Liver (tissue), 9 donors: ENCODE data around the gene SLC6A12. TPM values are rescaled to one million over a fixed set of nuclear protein-coding genes. Genes with fewer than 3 reads are reported as not detected.

Experiments used
- DNase-seq: peaks from one replicate; pipeline ENCODE4 v3.0.0-alpha.2; 2017; ENCODE audit warnings: low spot score
- H3K27ac ChIP-seq, 2 donors: one replicate each; pipeline ENCODE4 v1.7.0; 2013; ENCODE audit warnings: inconsistent platforms in 2 of 2, low read length in 2 of 2, control low read depth in 1 of 2, low read depth in 1 of 2, mild to moderate bottlenecking in 1 of 2
- H3K27me3 ChIP-seq, 4 donors: one replicate each; pipeline versions ENCODE4 v1.6.1 to v1.7.0; 2013; ENCODE audit warnings: low read length in 3 of 4, inconsistent platforms in 1 of 4, mild to moderate bottlenecking in 1 of 4, moderate library complexity in 1 of 4; ENCODE audit not compliant: control insufficient read depth in 4 of 4, insufficient read depth in 4 of 4
- H3K36me3 ChIP-seq, 4 donors: one replicate each; pipeline versions ENCODE4 v1.6.1 to v1.7.0; 2013; ENCODE audit warnings: low read length in 3 of 4, mild to moderate bottlenecking in 3 of 4, low read depth in 1 of 4, moderate library complexity in 1 of 4; ENCODE audit not compliant: control insufficient read depth in 4 of 4, insufficient read depth in 3 of 4
- H3K4me1 ChIP-seq, 4 donors: one replicate each; pipeline versions ENCODE4 v1.6.1 to v1.7.0; 2013; ENCODE audit warnings: low read length in 3 of 4, mild to moderate bottlenecking in 3 of 4, moderate library complexity in 1 of 4; ENCODE audit not compliant: control insufficient read depth in 4 of 4, insufficient read depth in 4 of 4
- H3K4me3 ChIP-seq, 3 donors: one replicate each; pipeline versions ENCODE4 v1.6.1 to v1.7.0; 2013; ENCODE audit warnings: low read length in 3 of 3, control low read depth in 1 of 3, low read depth in 1 of 3, mild to moderate bottlenecking in 1 of 3
- H3K9ac ChIP-seq, 2 donors: one replicate each; pipeline ENCODE4 v1.7.0; 2013; ENCODE audit warnings: low read length in 2 of 2, mild to moderate bottlenecking in 2 of 2, moderate library complexity in 2 of 2, control low read depth in 1 of 2, low read depth in 1 of 2
- H3K9me3 ChIP-seq, 4 donors: one replicate each; pipeline versions ENCODE4 v1.6.1 to v1.7.0; 2013; ENCODE audit warnings: low read length in 3 of 4; ENCODE audit not compliant: control insufficient read depth in 4 of 4
- ATF3 ChIP-seq: IDR thresholded peaks from 2 replicates; pipeline ENCODE4 v1.6.1; 2016; ENCODE audit warnings: antibody characterized with exemption
- CTCF ChIP-seq: fragments of 150-350 bp; IDR thresholded peaks from 2 replicates; pipeline ENCODE4 v1.5.1; 2017; ENCODE audit warnings: improper control_type of control experiment, low read depth, low read length; ENCODE audit not compliant: missing input control
- GABPA ChIP-seq, 2 donors: IDR thresholded peaks in 1 of 2; conservative IDR thresholded peaks in 1 of 2; 2 replicates each; pipeline ENCODE4 v1.6.1; 2016; ENCODE audit warnings: antibody characterized with exemption in 2 of 2, mild to moderate bottlenecking in 1 of 2, moderate library complexity in 1 of 2
- HNF4G ChIP-seq: IDR thresholded peaks from 2 replicates; pipeline ENCODE4 v1.6.1; 2016; ENCODE audit warnings: antibody characterized with exemption
- MAX ChIP-seq: IDR thresholded peaks from 2 replicates; pipeline ENCODE4 v1.6.1; 2016; ENCODE audit warnings: antibody characterized with exemption
- NR2F2 ChIP-seq: IDR thresholded peaks from 2 replicates; pipeline ENCODE4 v1.6.1; 2016; ENCODE audit warnings: antibody characterized with exemption
- RAD21 ChIP-seq, 2 donors: IDR thresholded peaks; 2 replicates each; pipeline ENCODE4 v1.6.1; 2016; ENCODE audit warnings: antibody characterized with exemption in 2 of 2, mild to moderate bottlenecking in 2 of 2
- REST ChIP-seq: IDR thresholded peaks from 2 replicates; pipeline ENCODE4 v1.6.1; 2016; ENCODE audit warnings: antibody characterized with exemption, mild to moderate bottlenecking
- RXRA ChIP-seq, 2 donors: IDR thresholded peaks; 2 replicates each; pipeline ENCODE4 v1.6.1; 2017 to 2018; ENCODE audit warnings: antibody characterized with exemption in 2 of 2, mild to moderate bottlenecking in 1 of 2
- SP1 ChIP-seq: IDR thresholded peaks from 2 replicates; pipeline ENCODE4 v1.6.1; 2018; ENCODE audit warnings: antibody characterized with exemption, mild to moderate bottlenecking
- WGBS: extraction: QIAGEN DNeasy Blood & Tissue Kit; methylation state at CpG from one replicate; pipeline ENCODE4 v1.1.7; 2013; 5-methylcytosine and 5-hydroxymethylcytosine counted together
- polyA plus RNA-seq, 2 donors: library from polyadenylated mRNA; stranded (reverse) in 1 of 2; unstranded in 1 of 2; fragments of 200-250 nt in 1 of 2; fragments of >200 nt in 1 of 2; fragmentation: Nextera tagmentation in 1 of 2; extraction: Ambion mirVana in 1 of 2; gene quantifications; one replicate each; pipeline versions ENCODE4 v1.2.1 to v1.2.3, GENCODE V29; 2013 to 2015
- total RNA-seq, 2 donors: library from RNA; depleted of rRNA; stranded (reverse); fragments of >200 nt; gene quantifications; one replicate each; pipeline ENCODE4 v1.2.3, GENCODE V29; 2014
- TF ChIP-seq, protein P1 (sequence below): IDR thresholded peaks from 2 replicates; pipeline ENCODE4 v1.6.1; 2016; ENCODE audit warnings: antibody characterized with exemption
- donor health status: healthy.
- donor health status: healthy.
- donor health status: healthy.
- donor health status: healthy.
- donor health status: healthy.

The SLC6A12 gene
- total and polyA plus RNA-seq, 4 donors = 18.2 to 30.3 (median 23.2) TPM

- Histone ChIP-seq H3K27me3 (no peaks in the 10 kb centered on the region), H3K9ac (no peak overlapping the region), H3K4me1 (peaks cover 6 to 23% (median 13%) of the 10 kb centered on the region in 4 donors), H3K4me3 (no peak overlapping the region), H3K27ac (no peak overlapping the region), H3K36me3 (no peaks in the 10 kb centered on the region), H3K9me3 (no peaks in the 10 kb centered on the region)
- no peak for DNase-seq
- TF ChIP-seq CTCF = no peak
- no peak for TF ChIP-seq GABPA (IDR thresholded peaks at IDR 0.05 in 1 of 2, conservative IDR thresholded peaks at IDR 0.05 in 1 of 2)
- no peak for TF ChIP-seq RXRA (IDR thresholded peaks at IDR 0.05)
- no peak for TF ChIP-seq ATF3
- TF ChIP-seq, protein P1, sequence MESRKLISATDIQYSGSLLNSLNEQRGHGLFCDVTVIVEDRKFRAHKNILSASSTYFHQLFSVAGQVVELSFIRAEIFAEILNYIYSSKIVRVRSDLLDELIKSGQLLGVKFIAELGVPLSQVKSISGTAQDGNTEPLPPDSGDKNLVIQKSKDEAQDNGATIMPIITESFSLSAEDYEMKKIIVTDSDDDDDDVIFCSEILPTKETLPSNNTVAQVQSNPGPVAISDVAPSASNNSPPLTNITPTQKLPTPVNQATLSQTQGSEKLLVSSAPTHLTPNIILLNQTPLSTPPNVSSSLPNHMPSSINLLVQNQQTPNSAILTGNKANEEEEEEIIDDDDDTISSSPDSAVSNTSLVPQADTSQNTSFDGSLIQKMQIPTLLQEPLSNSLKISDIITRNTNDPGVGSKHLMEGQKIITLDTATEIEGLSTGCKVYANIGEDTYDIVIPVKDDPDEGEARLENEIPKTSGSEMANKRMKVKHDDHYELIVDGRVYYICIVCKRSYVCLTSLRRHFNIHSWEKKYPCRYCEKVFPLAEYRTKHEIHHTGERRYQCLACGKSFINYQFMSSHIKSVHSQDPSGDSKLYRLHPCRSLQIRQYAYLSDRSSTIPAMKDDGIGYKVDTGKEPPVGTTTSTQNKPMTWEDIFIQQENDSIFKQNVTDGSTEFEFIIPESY = no peak
- TF ChIP-seq NR2F2 = no peak
- no peak for TF ChIP-seq RAD21 (IDR thresholded peaks at IDR 0.05)
- WGBS = 83% methylated on average over 5 of the region's 5 CpGs
Observed at GRCh38 chr12:179885-180284, 34.1 kb downstream of the SLC6A12 start.

GRCh38 chr12:179131-179884 lies 34.6 kb downstream of the SLC6A12 start:
- Histone ChIP-seq H3K27me3 (no peaks in the 10 kb centered on the region), H3K9me3 (no peaks in the 10 kb centered on the region), H3K4me1 (peaks cover 6 to 26% (median 14%) of the 10 kb centered on the region in 4 donors), H3K9ac (no peak overlapping the region), H3K27ac (no peak overlapping the region), H3K36me3 (no peaks in the 10 kb centered on the region), H3K4me3 (no peak overlapping the region)
- DNase-seq = no peak
- 76% methylated on average over 11 of the region's 11 CpGs for WGBS
- TF ChIP-seq MAX (no peak), SP1 (peak; percentile 13), RXRA (IDR thresholded peaks at IDR 0.05) (peak in 1 of 2 donors; percentile 9), NR2F2 (peak; percentile 95), HNF4G (no peak), REST (peak; percentile 93)
